ENCODE results near the gene PCED1B. TPM values are rescaled to one million over a fixed set of nuclear protein-coding genes. Genes with fewer than 3 reads are reported as not detected.

The PCED1B gene
- total RNA-seq, 1 experiment from 2014 or later, result 3.3 TPM

DNA sequence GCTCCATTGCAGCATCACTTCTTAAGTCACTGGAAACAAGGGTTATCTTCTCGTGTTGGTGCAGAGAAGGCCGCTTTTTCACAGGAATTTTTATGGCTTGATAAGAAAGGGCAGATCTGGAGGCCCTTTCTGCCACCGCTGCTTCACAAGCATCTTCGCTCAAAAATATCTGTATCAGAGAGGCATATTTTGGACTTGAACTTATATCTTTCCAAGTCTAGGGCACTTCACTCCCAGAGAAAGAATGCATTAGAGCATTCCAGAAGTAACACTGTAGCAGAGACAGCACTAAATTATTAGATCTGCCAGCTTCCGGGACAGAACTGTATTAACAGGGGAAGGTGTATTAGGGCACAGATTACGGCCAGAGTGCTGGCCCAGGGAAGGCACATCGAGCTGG lies 152.0 kb downstream of the PCED1B start:
- no peak overlapping the region for H3K4me3 Mint-ChIP-seq
- no peaks in the 10 kb centered on the region for H3K27me3 ChIP-seq (ENCODE audit: insufficient read depth, low read length)
- H2BK20ac ChIP-seq (ENCODE audit: low read depth, low read length, poor library complexity, severe bottlenecking), result no peak overlapping the region
- H2AK5ac ChIP-seq (ENCODE audit: insufficient read length, low read length), result no peak overlapping the region
- no peak overlapping the region for H3T11ph ChIP-seq (ENCODE audit: low read length)
- no peaks in the 10 kb centered on the region; the same call in 1 of the 2 replicates for H3K4me1 ChIP-seq (ENCODE audit: insufficient read depth, low read length)
- no peak overlapping the region for H3K27ac Mint-ChIP-seq
- H3K9me3 ChIP-seq (ENCODE audit: control insufficient read depth, low read depth, low read length), result no peaks in the 10 kb centered on the region
- WGBS (ENCODE audit: extremely low coverage, insufficient read length, low lambda C conversion rate), result no CpG with 5 or more reads among the region's 7 CpGs
- no peak overlapping the region for H2BK5ac ChIP-seq (ENCODE audit: insufficient read length, low read length)
- no peak overlapping the region for H4K91ac ChIP-seq (ENCODE audit: insufficient read length, low read depth, low read length)
- DNase-seq, result no peak
- H3K56ac ChIP-seq (ENCODE audit: insufficient read length, low read depth, low read length), result no peak overlapping the region
- no peak overlapping the region for H3K27ac ChIP-seq (ENCODE audit: insufficient read length, low read depth, low read length)
- no peak overlapping the region for H3K23ac ChIP-seq (ENCODE audit: insufficient read length, low read depth, low read length)
- peaks cover 0 to 2% of the 10 kb centered on the region in 2 experiments; a peak in 2 of 5 replicates for H3K9me3 Mint-ChIP-seq
- H2BK15ac ChIP-seq (ENCODE audit: low read depth, low read length), result no peak overlapping the region
- peaks cover 9 to 12% of the 10 kb centered on the region in 2 experiments for H3K4me1 Mint-ChIP-seq
- H4K20me1 ChIP-seq (ENCODE audit: control insufficient read depth, insufficient read depth, insufficient read length), result no peaks in the 10 kb centered on the region
- no peaks in the 10 kb centered on the region for H3K79me2 ChIP-seq (ENCODE audit: insufficient read depth, low read length)
- H3K36me3 Mint-ChIP-seq (ENCODE audit: insufficient read depth in 1 of 3, low read depth in 3 of 3), result peaks cover 4 to 7% (median 6%) of the 10 kb centered on the region in 3 experiments
- TF ChIP-seq, protein P1, sequence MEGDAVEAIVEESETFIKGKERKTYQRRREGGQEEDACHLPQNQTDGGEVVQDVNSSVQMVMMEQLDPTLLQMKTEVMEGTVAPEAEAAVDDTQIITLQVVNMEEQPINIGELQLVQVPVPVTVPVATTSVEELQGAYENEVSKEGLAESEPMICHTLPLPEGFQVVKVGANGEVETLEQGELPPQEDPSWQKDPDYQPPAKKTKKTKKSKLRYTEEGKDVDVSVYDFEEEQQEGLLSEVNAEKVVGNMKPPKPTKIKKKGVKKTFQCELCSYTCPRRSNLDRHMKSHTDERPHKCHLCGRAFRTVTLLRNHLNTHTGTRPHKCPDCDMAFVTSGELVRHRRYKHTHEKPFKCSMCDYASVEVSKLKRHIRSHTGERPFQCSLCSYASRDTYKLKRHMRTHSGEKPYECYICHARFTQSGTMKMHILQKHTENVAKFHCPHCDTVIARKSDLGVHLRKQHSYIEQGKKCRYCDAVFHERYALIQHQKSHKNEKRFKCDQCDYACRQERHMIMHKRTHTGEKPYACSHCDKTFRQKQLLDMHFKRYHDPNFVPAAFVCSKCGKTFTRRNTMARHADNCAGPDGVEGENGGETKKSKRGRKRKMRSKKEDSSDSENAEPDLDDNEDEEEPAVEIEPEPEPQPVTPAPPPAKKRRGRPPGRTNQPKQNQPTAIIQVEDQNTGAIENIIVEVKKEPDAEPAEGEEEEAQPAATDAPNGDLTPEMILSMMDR (conservative IDR thresholded peaks at IDR 0.05), result no peak
- H3K79me1 ChIP-seq (ENCODE audit: insufficient read depth, low read depth, low read length, poor library complexity, severe bottlenecking), result no peaks in the 10 kb centered on the region
- H3K14ac ChIP-seq (ENCODE audit: insufficient read depth, low read length), result no peak overlapping the region
- no peak overlapping the region for H3K4me2 ChIP-seq (ENCODE audit: insufficient read depth, insufficient read length, low read length)
- H2AFZ ChIP-seq (ENCODE audit: low read length), result no peak overlapping the region
- H4K8ac ChIP-seq (replicated peaks; ENCODE audit: insufficient read length, low read depth, low read length), result no peak overlapping the region
- no peak overlapping the region for H4K5ac ChIP-seq (ENCODE audit: insufficient read length, low read depth, low read length)
- no peaks in the 10 kb centered on the region for H3K27me3 Mint-ChIP-seq (ENCODE audit: low read depth)
- no peak overlapping the region for H3K4ac ChIP-seq (ENCODE audit: low read depth, low read length)
- no peak overlapping the region for H3K9ac ChIP-seq (ENCODE audit: extremely low read depth, insufficient read length, low read length)
- H2BK120ac ChIP-seq (ENCODE audit: low read depth, low read length, poor library complexity, severe bottlenecking), result no peak overlapping the region
- H2BK12ac ChIP-seq (ENCODE audit: insufficient read length, low read depth, low read length), result no peak overlapping the region
- H3K23me2 ChIP-seq (ENCODE audit: insufficient read length, low read depth, low read length, poor library complexity, severe bottlenecking), result no peaks in the 10 kb centered on the region
- no peak overlapping the region for H3K18ac ChIP-seq (ENCODE audit: insufficient read length, low read depth, low read length)
